Activated CD8-positive, alpha-beta T cell treated with anti-CD3 and anti-CD28 coated beads for 36 hours (primary cell): ENCODE data around the gene ARHGEF6. TPM values are rescaled to one million over a fixed set of nuclear protein-coding genes. Genes with fewer than 3 reads are reported as not detected.

Source experiments
- ATAC-seq: fragments of 200-7000 bp; cut with Tn5 transposase; one replicate; pipeline ENCODE4 v1.10.0; 2021; ENCODE audit warnings: mild to moderate bottlenecking, moderate library complexity
- CTCF ChIA-PET: fragments of 350-600 bp; sonication (Branson Sonifier 250); formaldehyde crosslinking; loops from one replicate; lab custom pipeline; 2021; ENCODE audit warnings: antibody characterized with exemption; lab: Charles Lee
- POLR2A ChIA-PET: fragments of 350-600 bp; sonication (Branson Sonifier 250); formaldehyde crosslinking; loops from one replicate; lab custom pipeline; 2021; ENCODE audit warnings: antibody characterized with exemption; lab: Charles Lee
- DNase-seq: peaks from one replicate; pipeline ENCODE4 v3.0.0-alpha.2; 2020
- H3K27ac Mint-ChIP-seq: one replicate; pipeline ENCODE4 v1.8.0; 2021; ENCODE audit warnings: mild to moderate bottlenecking, mixed read lengths
- H3K27me3 Mint-ChIP-seq: one replicate; pipeline ENCODE4 v1.8.0; 2021; ENCODE audit warnings: mixed read lengths
- H3K36me3 Mint-ChIP-seq: one replicate; pipeline ENCODE4 v1.8.0; 2021; ENCODE audit warnings: low read depth, mixed read lengths
- H3K4me1 Mint-ChIP-seq: one replicate; pipeline ENCODE4 v1.8.0; 2021; ENCODE audit warnings: low read depth, mixed read lengths
- H3K4me3 Mint-ChIP-seq: one replicate; pipeline ENCODE4 v1.8.0; 2021; ENCODE audit warnings: mild to moderate bottlenecking, moderate library complexity, mixed read lengths
- H3K9me3 Mint-ChIP-seq: one replicate; pipeline ENCODE4 v1.8.0; 2021; ENCODE audit warnings: mixed read lengths
- CTCF ChIP-seq: fragments of 200-600 bp; IDR thresholded peaks from one replicate; pipeline ENCODE4 v1.8.0; 2022; ENCODE audit warnings: antibody characterized with exemption, mild to moderate bottlenecking
- intact Hi-C: fragments of 100-400 bp; cut with micrococcal nuclease; formaldehyde crosslinking; loops from one replicate; pipeline ENCODE4 v1.10.0; 2022
- total RNA-seq, 2 experiments: library from RNA; stranded (reverse); gene quantifications; one replicate each; pipeline ENCODE4 v1.2.3, GENCODE V29; 2021

The ARHGEF6 gene
- total RNA-seq, 2 experiments from 2014 or later, result 45.7 to 45.8 TPM

GRCh38 chrX:136652822-136653723 is 127.7 kb downstream of the ARHGEF6 start:
- POLR2A ChIA-PET, result interaction anchor here (0.6 kb wide), 1 partner anchor 33 kb away, joined by 3 read pairs; no protein-coding TSS in a partner anchor
- CTCF ChIA-PET, result interaction anchor here (2.0 kb wide), 1 partner anchor 42 kb away, joined by 8 read pairs; no protein-coding TSS in a partner anchor
- DNase-seq (no peak), ATAC-seq (peak; percentile 37)
- Mint-ChIP-seq H3K36me3 (peaks cover 23% of the 10 kb centered on the region), H3K9me3 (no peaks in the 10 kb centered on the region), H3K4me3 (no peak overlapping the region), H3K4me1 (peaks cover 41% of the 10 kb centered on the region), H3K27me3 (no peaks in the 10 kb centered on the region), H3K27ac (peak overlapping the region; percentile 49)
- intact Hi-C loops, result no loop called here
- no peak for TF ChIP-seq CTCF

GRCh38 chrX:136650811-136651210 is 129.9 kb downstream of the ARHGEF6 start:
- peaks cover 47% of the 10 kb centered on the region for H3K4me1 Mint-ChIP-seq
- peak overlapping the region; percentile 71 for H3K4me3 Mint-ChIP-seq
- no peaks in the 10 kb centered on the region for H3K9me3 Mint-ChIP-seq
- H3K36me3 Mint-ChIP-seq, result peaks cover 16% of the 10 kb centered on the region
- ChIA-PET POLR2A (interaction anchor here (1.8 kb wide), 1 partner anchor 8 kb away, joined by 6 read pairs; no protein-coding TSS in a partner anchor), CTCF (interaction anchor here (1.3 to 2.1 kb wide), 2 partner anchors 44 to 74 kb away, joined by 3 to 5 read pairs; no protein-coding TSS in a partner anchor)
- no peaks in the 10 kb centered on the region for H3K27me3 Mint-ChIP-seq
- no peak for TF ChIP-seq CTCF
- intact Hi-C loops, result no loop called here
- ATAC-seq (no peak), DNase-seq (no peak)
- peak overlapping the region; percentile 55 for H3K27ac Mint-ChIP-seq

GRCh38 chrX:136647677-136648360 is 132.9 kb downstream of the ARHGEF6 start, which contains the start of gene CD40LG:
Gene CD40LG, plus strand, starts transcription at chrX:136648158. Its CDS starts 91 bp downstream, at chrX:136648249.
- no peaks in the 10 kb centered on the region for H3K9me3 Mint-ChIP-seq
- H3K4me3 Mint-ChIP-seq, result peak within 1 kb of the TSS; percentile 71
- intact Hi-C loops, result no loop called here
- peaks cover 7% of the 10 kb centered on the region for H3K36me3 Mint-ChIP-seq
- peaks cover 53% of the 10 kb centered on the region for H3K4me1 Mint-ChIP-seq
- DNase-seq (no peak), ATAC-seq (no peak)
- no peak for TF ChIP-seq CTCF
- peak within 1 kb of the TSS; percentile 72 for H3K27ac Mint-ChIP-seq
- ChIA-PET POLR2A (no interaction called here), CTCF (no interaction called here)
- no peaks in the 10 kb centered on the region for H3K27me3 Mint-ChIP-seq

- intact Hi-C loops, result no loop called here
- Mint-ChIP-seq H3K27me3 (no peaks in the 10 kb centered on the region), H3K9me3 (no peaks in the 10 kb centered on the region), H3K4me1 (peaks cover 58% of the 10 kb centered on the region), H3K4me3 (no peak overlapping the region), H3K36me3 (no peaks in the 10 kb centered on the region), H3K27ac (peak overlapping the region; percentile 38)
- DNase-seq (peak; percentile 84), ATAC-seq (peak; percentile 79)
- CTCF ChIA-PET, result interaction anchor here (1.2 to 1.4 kb wide), 2 partner anchors 11 to 19 kb away, joined by 3 read pairs; no protein-coding TSS in a partner anchor
- POLR2A ChIA-PET, result interaction anchor here (1.1 kb wide), 1 partner anchor 11 kb away, joined by 3 read pairs; no protein-coding TSS in a partner anchor
- no peak for TF ChIP-seq CTCF
These were observed 134.0 kb downstream of the ARHGEF6 start for GRCh38 chrX:136646602-136647239.
